Amniotic stem cell (primary cell): ENCODE data around the gene ACAA2.

ENCODE experiments used
- DNase-seq: peaks from one replicate; lab custom pipeline; 2025; lab: John Stamatoyannopoulos, UW

Gene ACAA2

GRCh38 chr18:49739275-49739674 is 74.1 kb downstream of the ACAA2 start:
- no peak for DNase-seq

- DNase-seq = no peak
Observed at GRCh38 chr18:49738721-49739120, 74.6 kb downstream of the ACAA2 start.

- DNase-seq = no peak
Observed at GRCh38 chr18:49734836-49735235, 78.5 kb downstream of the ACAA2 start.

GRCh38 chr18:49733896-49734585 is 79.3 kb downstream of the ACAA2 start:
- DNase-seq = no peak

GRCh38 chr18:49733321-49733720 is 80.0 kb downstream of the ACAA2 start:
- no peak for DNase-seq
